ENCODE data around the gene KNG1.
"Not testable (repeated sequence)": the region's sequence is repeated elsewhere in the genome, so short reads cannot be mapped to it uniquely, and the experiment has no call there.

Gene KNG1

GRCh38 chr3:186710694-186711093 is 6.5 kb upstream of the KNG1 start:
- DNase-seq, result not testable (repeated sequence)

- DNase-seq, result no peak
These were observed 3.7 kb upstream of the KNG1 start for GRCh38 chr3:186713499-186713898.

GRCh38 chr3:186719945-186720739 is 3.0 kb downstream of the KNG1 start:
- no peak for DNase-seq

- no peak for DNase-seq
These were observed 5.3 kb downstream of the KNG1 start for GRCh38 chr3:186722457-186722856.

- no peak for DNase-seq
These were observed 7.8 kb downstream of the KNG1 start for GRCh38 chr3:186724911-186725310.

GRCh38 chr3:186732169-186732766 is 15.1 kb downstream of the KNG1 start:
- DNase-seq, result no peak

GRCh38 chr3:186742618-186743380 is 25.6 kb downstream of the KNG1 start:
- DNase-seq, result no peak

GRCh38 chr3:186743666-186744065 is 26.5 kb downstream of the KNG1 start:
- no peak for DNase-seq

- DNase-seq, result no peak
These were observed 28.8 kb downstream of the KNG1 start for GRCh38 chr3:186746008-186746407.

- no peak for DNase-seq
These were observed 33.2 kb downstream of the KNG1 start for GRCh38 chr3:186750316-186750715.

GRCh38 chr3:186751480-186751879 is 34.3 kb downstream of the KNG1 start:
- no peak for DNase-seq

- no peak for DNase-seq
These were observed 36.8 kb downstream of the KNG1 start for GRCh38 chr3:186754006-186754405.

GRCh38 chr3:186754871-186755270 is 37.7 kb downstream of the KNG1 start:
- DNase-seq, result no peak

GRCh38 chr3:186757214-186757613 is 40.1 kb downstream of the KNG1 start:
- no peak for DNase-seq

GRCh38 chr3:186757686-186758220 is 40.6 kb downstream of the KNG1 start:
- DNase-seq, result no peak

GRCh38 chr3:186759231-186759930 is 42.2 kb downstream of the KNG1 start:
- DNase-seq, result no peak

GRCh38 chr3:186760141-186760833 is 43.1 kb downstream of the KNG1 start:
- no peak for DNase-seq

GRCh38 chr3:186760897-186761447 is 43.8 kb downstream of the KNG1 start:
- no peak for DNase-seq

GRCh38 chr3:186772281-186772694 is 55.1 kb downstream of the KNG1 start:
- DNase-seq, result no peak

GRCh38 chr3:186772701-186773417 is 55.7 kb downstream of the KNG1 start:
- no peak for DNase-seq

- no peak for DNase-seq
These were observed 58.8 kb downstream of the KNG1 start for GRCh38 chr3:186775999-186776398.

Measured in cortex of kidney (tissue), 1 donor.